ENCODE data around the gene LRRC8D. TPM values are rescaled to one million over a fixed set of nuclear protein-coding genes. Genes with fewer than 3 reads are reported as not detected.

The LRRC8D gene
- total and polyA plus RNA-seq, 8 donors: 14.3 to 23.6 (median 17.0) TPM

DNA sequence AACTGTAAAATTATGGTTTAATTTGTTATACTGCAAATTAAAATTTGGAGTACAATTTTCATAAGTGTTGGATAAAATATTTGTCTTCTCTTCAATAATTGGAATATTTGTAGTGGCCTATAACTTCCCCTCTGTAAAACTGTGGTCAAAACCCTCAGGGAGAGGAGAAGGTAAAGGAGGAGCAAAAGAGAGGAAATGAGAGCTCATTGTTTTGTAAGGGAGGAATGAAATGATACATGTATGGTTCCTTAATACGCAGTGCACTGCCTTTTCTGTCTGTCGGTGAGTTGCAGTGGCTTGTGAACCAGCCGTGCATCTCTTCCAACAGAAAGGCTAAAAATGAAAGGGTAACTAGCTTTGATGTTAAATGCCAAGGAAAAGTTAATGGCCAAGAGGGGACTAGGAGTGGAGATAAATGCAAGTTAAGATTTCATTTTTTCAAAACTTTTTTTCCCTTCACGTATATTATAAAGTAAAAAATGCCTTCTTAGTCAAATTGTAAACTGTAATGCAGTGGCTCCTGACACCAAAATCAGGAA is 26.4 kb downstream of the LRRC8D start:
- ATAC-seq (no peak), DNase-seq (no peak)
- Histone ChIP-seq H3K4me3 (no peak overlapping the region), H3K27me3 (no peaks in the 10 kb centered on the region), H3K27ac (no peak overlapping the region), H3K36me3 (no peaks in the 10 kb centered on the region), H3K9me3 (no peaks in the 10 kb centered on the region), H3K4me1 (peaks cover 0 to 23% of the 10 kb centered on the region in 2 donors)
- intact Hi-C loops (cut with DNase I): no loop called here
- no peak for TF ChIP-seq CTCF (IDR thresholded peaks at IDR 0.05)

DNA sequence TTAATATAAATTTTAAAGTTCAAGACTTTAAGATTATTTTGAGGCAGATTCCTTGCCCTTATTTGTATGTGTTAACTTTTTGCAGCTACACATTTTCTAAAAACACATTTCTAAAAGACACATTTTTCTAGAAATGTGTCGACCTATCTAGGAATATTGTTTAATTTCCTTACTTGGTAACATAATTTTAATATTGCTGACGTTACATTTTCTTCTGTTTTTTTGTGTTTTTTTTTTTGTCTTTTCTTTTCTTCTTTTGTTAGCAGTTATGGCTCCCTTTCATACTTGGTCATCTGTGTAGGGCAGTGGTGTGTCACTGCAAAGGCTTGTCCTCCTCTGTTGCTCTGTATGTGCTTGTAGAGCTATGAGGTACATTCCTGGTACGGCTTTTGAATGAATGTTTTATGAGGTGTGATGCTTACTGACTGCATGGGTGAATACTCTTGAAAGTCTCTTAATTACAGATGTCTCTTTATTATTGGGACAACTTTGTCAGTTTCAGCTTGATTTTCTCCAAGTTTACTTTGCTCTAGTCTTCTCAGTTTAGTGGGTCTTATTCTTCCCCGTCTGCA is 30.1 kb downstream of the LRRC8D start:
- no peaks in the 10 kb centered on the region for H3K27me3 ChIP-seq
- no peaks in the 10 kb centered on the region for H3K9me3 ChIP-seq
- no peak overlapping the region for H3K4me3 ChIP-seq
- intact Hi-C loops (cut with DNase I): no loop called here
- ATAC-seq (no peak), DNase-seq (no peak)
- no peak for TF ChIP-seq CTCF (IDR thresholded peaks at IDR 0.05)
- H3K27ac ChIP-seq: no peak overlapping the region
- H3K36me3 ChIP-seq: no peaks in the 10 kb centered on the region
- peaks cover 0 to 6% of the 10 kb centered on the region in 2 donors for H3K4me1 ChIP-seq

DNA sequence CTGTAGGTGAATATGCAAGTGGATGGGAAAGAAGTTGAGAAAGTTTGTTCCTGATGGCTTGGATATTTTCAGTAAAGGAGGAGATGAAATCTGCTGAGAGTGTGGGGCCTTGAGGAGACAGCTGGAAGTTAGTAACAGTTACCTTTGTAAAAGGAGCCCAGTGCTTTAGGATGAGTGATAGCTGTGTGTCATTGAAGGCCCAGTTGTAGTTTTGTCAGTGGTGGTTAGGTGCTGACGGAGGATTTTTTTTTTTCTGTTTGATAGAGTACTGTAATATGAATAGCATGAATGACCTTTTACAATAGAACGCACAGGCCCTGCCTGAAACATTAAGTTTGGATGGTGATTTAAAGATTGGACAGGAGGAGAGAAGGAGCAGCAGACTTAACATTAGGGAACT is 33.3 kb downstream of the LRRC8D start:
- DNase-seq (no peak), ATAC-seq (no peak)
- H3K27ac ChIP-seq: no peak overlapping the region
- H3K36me3 ChIP-seq: no peaks in the 10 kb centered on the region
- intact Hi-C loops (cut with DNase I): no loop called here
- H3K4me3 ChIP-seq: no peak overlapping the region
- no peaks in the 10 kb centered on the region for H3K27me3 ChIP-seq
- no peaks in the 10 kb centered on the region for H3K4me1 ChIP-seq
- TF ChIP-seq CTCF (IDR thresholded peaks at IDR 0.05): no peak
- no peaks in the 10 kb centered on the region for H3K9me3 ChIP-seq

- Histone ChIP-seq H3K4me3 (no peak overlapping the region), H3K27me3 (no peaks in the 10 kb centered on the region), H3K9me3 (no peaks in the 10 kb centered on the region), H3K27ac (no peak overlapping the region), H3K36me3 (no peaks in the 10 kb centered on the region), H3K4me1 (no peaks in the 10 kb centered on the region)
- TF ChIP-seq CTCF (IDR thresholded peaks at IDR 0.05): no peak
- intact Hi-C loops (cut with DNase I): no loop called here
- no peak for ATAC-seq
- DNase-seq: no peak
These were observed 34.7 kb downstream of the LRRC8D start for GRCh38 chr1:89855413-89856123.

DNA sequence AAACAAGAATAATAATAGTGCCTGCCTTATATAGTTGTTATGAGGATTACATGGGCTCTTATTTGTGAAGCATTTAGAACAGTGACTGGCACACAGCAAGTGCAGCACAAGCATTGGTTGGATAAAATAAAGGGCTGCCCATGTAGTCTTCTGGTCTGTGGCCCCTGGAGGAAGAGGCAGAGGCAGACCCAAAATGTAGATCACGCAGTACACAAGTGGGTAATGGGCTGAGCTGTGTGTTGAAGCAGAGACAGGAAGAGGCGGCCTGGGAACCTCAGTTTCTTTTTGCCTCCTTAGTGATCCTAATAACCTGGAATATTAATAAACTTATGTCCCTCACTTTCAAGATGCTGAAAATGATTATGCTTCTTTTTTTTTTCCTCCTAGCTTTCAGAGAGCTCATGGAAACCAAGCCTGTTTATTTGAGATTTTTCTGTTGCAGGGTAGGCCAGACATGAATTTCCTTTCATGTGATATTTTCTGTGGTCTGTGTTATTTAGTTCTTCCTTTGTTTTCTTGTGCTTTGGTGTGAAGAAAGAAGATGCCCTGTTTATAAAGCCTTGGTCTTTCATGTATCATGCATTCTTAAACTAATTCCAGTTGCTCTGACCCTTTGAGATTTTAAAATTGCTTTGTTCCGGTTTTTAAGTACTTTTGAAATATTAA is 42.5 kb downstream of the LRRC8D start:
- intact Hi-C loops (cut with DNase I): no loop called here
- Histone ChIP-seq H3K27ac (no peak overlapping the region), H3K27me3 (no peaks in the 10 kb centered on the region), H3K36me3 (no peaks in the 10 kb centered on the region), H3K4me1 (peaks cover 0 to 6% of the 10 kb centered on the region in 2 donors), H3K4me3 (no peak overlapping the region), H3K9me3 (no peaks in the 10 kb centered on the region)
- no peak for TF ChIP-seq CTCF (IDR thresholded peaks at IDR 0.05)
- DNase-seq (no peak), ATAC-seq (no peak)
